ENCODE results near the gene CNTN4. TPM values are rescaled to one million over a fixed set of nuclear protein-coding genes. Genes with fewer than 3 reads are reported as not detected.

CNTN4 gene
- total RNA-seq, 1 experiment from 2014 or later = 1.6 TPM

- no peak for TF ChIP-seq CTCF (conservative IDR thresholded peaks at IDR 0.05)
- no peak overlapping the region for H3K56ac ChIP-seq (ENCODE audit: insufficient read length, low read depth, low read length)
- H2BK20ac ChIP-seq (ENCODE audit: low read depth, low read length, poor library complexity, severe bottlenecking) = no peak overlapping the region
- H3K23me2 ChIP-seq (ENCODE audit: insufficient read length, low read depth, low read length, poor library complexity, severe bottlenecking) = no peaks in the 10 kb centered on the region
- Mint-ChIP-seq H3K36me3 (ENCODE audit: insufficient read depth in 1 of 3, low read depth in 3 of 3) (no peaks in the 10 kb centered on the region), H3K27ac (peak overlapping the region in 1 of 3 experiments; percentile 58; a peak in 1 of 7 replicates), H3K9me3 (no peaks in the 10 kb centered on the region), H3K4me3 (no peak overlapping the region), H3K27me3 (ENCODE audit: low read depth) (no peaks in the 10 kb centered on the region; the same call in 1 of the 2 replicates), H3K4me1 (peaks cover 46% of the 10 kb centered on the region in 2 experiments)
- H3K9me3 ChIP-seq (ENCODE audit: control insufficient read depth, low read depth, low read length) = no peaks in the 10 kb centered on the region
- no peak overlapping the region for H2BK5ac ChIP-seq (ENCODE audit: insufficient read length, low read length)
- H3K4me2 ChIP-seq (ENCODE audit: insufficient read depth, insufficient read length, low read length) = no peak overlapping the region
- H3K79me2 ChIP-seq (ENCODE audit: insufficient read depth, low read length) = no peaks in the 10 kb centered on the region
- H3K79me1 ChIP-seq (ENCODE audit: insufficient read depth, low read depth, low read length, poor library complexity, severe bottlenecking) = no peaks in the 10 kb centered on the region
- H3K27ac ChIP-seq (ENCODE audit: insufficient read length, low read depth, low read length) = no peak overlapping the region
- H4K8ac ChIP-seq (replicated peaks; ENCODE audit: insufficient read length, low read depth, low read length) = no peak overlapping the region
- H3K9ac ChIP-seq (ENCODE audit: extremely low read depth, insufficient read length, low read length) = no peak overlapping the region
- no peak for DNase-seq
- H2AK5ac ChIP-seq (ENCODE audit: insufficient read length, low read length) = no peak overlapping the region
- no peak overlapping the region for H2BK12ac ChIP-seq (ENCODE audit: insufficient read length, low read depth, low read length)
- H4K5ac ChIP-seq (ENCODE audit: insufficient read length, low read depth, low read length) = no peak overlapping the region
- no peak overlapping the region for H3K14ac ChIP-seq (ENCODE audit: insufficient read depth, low read length)
- no peaks in the 10 kb centered on the region for H3K27me3 ChIP-seq (ENCODE audit: insufficient read depth, low read length)
- H4K91ac ChIP-seq (ENCODE audit: insufficient read length, low read depth, low read length) = no peak overlapping the region
- no peak overlapping the region for H3K4ac ChIP-seq (ENCODE audit: low read depth, low read length)
- H3T11ph ChIP-seq (ENCODE audit: low read length) = no peak overlapping the region
- H3K4me1 ChIP-seq (ENCODE audit: insufficient read depth, low read length) = peaks cover 8% of the 10 kb centered on the region
- no peak overlapping the region for H3K23ac ChIP-seq (ENCODE audit: insufficient read length, low read depth, low read length)
- H2AFZ ChIP-seq (ENCODE audit: low read length) = no peak overlapping the region
- no peak overlapping the region for H2BK15ac ChIP-seq (ENCODE audit: low read depth, low read length)
- H3K18ac ChIP-seq (ENCODE audit: insufficient read length, low read depth, low read length) = no peak overlapping the region
- H2BK120ac ChIP-seq (ENCODE audit: low read depth, low read length, poor library complexity, severe bottlenecking) = no peak overlapping the region
- H4K20me1 ChIP-seq (ENCODE audit: control insufficient read depth, insufficient read depth, insufficient read length) = no peaks in the 10 kb centered on the region
These were observed 585.4 kb downstream of the CNTN4 start for GRCh38 chr3:2684046-2684445.

Measured in H9 (cell line).